C4-2B (cell line): ENCODE data around the gene ATXN3L.

Experiments used
- ZFX ChIP-seq: fragments of 450-650 bp; IDR thresholded peaks from 2 replicates; pipeline ENCODE4 v1.6.1; 2017
- TF ChIP-seq, protein P1 (sequence below): fragments of 450-650 bp; conservative IDR thresholded peaks from 2 replicates; pipeline ENCODE4 v1.5.1; 2017; ENCODE audit warnings: mild to moderate bottlenecking

DNA sequence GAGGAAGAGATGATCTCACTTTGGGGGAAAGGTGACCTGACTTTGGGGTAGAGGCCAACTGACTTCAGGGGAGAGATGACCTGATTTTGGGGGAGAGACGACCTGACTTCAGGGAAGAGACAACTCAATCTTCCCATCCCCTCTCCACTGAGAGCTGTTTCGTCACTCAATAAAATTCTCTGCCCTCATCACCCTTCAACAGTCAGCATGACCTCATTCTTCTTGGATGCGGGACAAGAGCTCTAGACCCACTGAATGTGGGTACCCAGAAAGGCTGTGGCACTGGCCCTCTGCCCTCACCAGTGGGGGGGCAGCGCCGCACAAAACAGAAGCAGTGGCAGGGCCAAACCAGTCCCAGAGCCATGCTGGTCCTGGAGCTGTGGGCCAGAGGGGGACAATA lies 34.6 kb downstream of the ATXN3L start:
- TF ChIP-seq, protein P1, sequence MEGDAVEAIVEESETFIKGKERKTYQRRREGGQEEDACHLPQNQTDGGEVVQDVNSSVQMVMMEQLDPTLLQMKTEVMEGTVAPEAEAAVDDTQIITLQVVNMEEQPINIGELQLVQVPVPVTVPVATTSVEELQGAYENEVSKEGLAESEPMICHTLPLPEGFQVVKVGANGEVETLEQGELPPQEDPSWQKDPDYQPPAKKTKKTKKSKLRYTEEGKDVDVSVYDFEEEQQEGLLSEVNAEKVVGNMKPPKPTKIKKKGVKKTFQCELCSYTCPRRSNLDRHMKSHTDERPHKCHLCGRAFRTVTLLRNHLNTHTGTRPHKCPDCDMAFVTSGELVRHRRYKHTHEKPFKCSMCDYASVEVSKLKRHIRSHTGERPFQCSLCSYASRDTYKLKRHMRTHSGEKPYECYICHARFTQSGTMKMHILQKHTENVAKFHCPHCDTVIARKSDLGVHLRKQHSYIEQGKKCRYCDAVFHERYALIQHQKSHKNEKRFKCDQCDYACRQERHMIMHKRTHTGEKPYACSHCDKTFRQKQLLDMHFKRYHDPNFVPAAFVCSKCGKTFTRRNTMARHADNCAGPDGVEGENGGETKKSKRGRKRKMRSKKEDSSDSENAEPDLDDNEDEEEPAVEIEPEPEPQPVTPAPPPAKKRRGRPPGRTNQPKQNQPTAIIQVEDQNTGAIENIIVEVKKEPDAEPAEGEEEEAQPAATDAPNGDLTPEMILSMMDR, result no peak
- TF ChIP-seq ZFX, result no peak
